ENCODE measurements around the gene LARP7.

The LARP7 gene

DNA sequence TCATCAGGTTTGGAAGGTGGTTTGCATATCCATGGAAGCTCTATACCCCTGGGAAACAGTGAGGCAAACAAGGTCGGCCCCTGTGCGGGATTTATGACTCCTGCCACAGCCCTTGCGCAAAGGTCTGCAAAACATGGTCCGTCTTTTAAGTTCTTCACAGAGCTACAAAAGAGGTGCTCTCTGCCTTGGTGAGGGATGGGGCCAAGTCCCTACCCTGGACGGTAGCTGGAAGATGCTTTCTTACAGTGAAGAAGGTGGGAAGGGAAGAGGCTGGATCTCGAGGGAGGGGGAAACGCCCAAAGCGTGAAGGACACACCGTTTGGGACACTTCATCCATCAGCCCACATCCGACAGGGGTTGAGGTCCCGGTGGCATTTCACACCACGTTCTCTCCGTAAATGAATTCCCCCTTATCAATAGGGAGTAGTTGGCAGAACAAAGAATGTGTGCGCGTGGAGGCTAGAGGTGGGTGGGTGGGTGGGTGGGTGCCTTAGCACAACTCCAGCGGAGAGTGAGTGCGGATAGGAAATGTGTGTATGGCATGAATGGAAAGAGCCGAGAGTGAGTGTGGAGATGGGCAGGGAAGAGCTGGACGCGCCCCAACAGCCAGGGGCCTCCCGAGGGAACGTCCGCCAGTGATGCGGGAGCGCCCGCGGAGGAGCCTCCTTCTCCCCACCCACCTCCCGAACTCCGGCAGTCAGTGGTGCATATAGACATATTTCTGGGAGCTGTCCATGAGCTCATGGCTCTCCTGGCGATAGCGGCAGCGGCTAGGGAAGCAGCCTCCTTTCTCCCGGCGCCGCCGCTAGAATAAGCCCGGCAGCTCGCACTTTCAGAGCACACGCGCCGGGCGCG lies 68.3 kb downstream of the LARP7 start:
- CTCF ChIA-PET, result interaction anchor here (0.7 kb wide), 1 partner anchor 60 kb away, joined by 4 read pairs; no protein-coding TSS in a partner anchor
- peak overlapping the region; percentile 47 for H3K4me3 ChIP-seq (ENCODE audit: low read depth, low read length)
- no peaks in the 10 kb centered on the region for H3K4me1 ChIP-seq (ENCODE audit: control insufficient read depth, insufficient read depth, low read length)
- H3K36me3 ChIP-seq (ENCODE audit: control insufficient read depth in 2 of 2, insufficient read depth in 1 of 2, low read length in 2 of 2), result no peaks in the 10 kb centered on the region
- POLR2A ChIA-PET, result interaction anchor here (1.1 kb wide), 1 partner anchor 13 kb away, joined by 3 read pairs; no protein-coding TSS in a partner anchor
- peak overlapping the region; percentile 16; the same call in 1 of the 2 replicates for H3K27ac ChIP-seq (ENCODE audit: extremely low read depth, low read depth, low read length)
- no peaks in the 10 kb centered on the region for H3K9me3 ChIP-seq (ENCODE audit: control insufficient read depth, insufficient read depth, low read depth, low read length)
- TF ChIP-seq, protein P1, sequence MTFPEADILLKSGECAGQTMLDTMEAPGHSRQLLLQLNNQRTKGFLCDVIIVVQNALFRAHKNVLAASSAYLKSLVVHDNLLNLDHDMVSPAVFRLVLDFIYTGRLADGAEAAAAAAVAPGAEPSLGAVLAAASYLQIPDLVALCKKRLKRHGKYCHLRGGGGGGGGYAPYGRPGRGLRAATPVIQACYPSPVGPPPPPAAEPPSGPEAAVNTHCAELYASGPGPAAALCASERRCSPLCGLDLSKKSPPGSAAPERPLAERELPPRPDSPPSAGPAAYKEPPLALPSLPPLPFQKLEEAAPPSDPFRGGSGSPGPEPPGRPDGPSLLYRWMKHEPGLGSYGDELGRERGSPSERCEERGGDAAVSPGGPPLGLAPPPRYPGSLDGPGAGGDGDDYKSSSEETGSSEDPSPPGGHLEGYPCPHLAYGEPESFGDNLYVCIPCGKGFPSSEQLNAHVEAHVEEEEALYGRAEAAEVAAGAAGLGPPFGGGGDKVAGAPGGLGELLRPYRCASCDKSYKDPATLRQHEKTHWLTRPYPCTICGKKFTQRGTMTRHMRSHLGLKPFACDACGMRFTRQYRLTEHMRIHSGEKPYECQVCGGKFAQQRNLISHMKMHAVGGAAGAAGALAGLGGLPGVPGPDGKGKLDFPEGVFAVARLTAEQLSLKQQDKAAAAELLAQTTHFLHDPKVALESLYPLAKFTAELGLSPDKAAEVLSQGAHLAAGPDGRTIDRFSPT (tag by site-specific recombination; IDR thresholded peaks at IDR 0.05), result no peak
- TF ChIP-seq, protein P2, sequence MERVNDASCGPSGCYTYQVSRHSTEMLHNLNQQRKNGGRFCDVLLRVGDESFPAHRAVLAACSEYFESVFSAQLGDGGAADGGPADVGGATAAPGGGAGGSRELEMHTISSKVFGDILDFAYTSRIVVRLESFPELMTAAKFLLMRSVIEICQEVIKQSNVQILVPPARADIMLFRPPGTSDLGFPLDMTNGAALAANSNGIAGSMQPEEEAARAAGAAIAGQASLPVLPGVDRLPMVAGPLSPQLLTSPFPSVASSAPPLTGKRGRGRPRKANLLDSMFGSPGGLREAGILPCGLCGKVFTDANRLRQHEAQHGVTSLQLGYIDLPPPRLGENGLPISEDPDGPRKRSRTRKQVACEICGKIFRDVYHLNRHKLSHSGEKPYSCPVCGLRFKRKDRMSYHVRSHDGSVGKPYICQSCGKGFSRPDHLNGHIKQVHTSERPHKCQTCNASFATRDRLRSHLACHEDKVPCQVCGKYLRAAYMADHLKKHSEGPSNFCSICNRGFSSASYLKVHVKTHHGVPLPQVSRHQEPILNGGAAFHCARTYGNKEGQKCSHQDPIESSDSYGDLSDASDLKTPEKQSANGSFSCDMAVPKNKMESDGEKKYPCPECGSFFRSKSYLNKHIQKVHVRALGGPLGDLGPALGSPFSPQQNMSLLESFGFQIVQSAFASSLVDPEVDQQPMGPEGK (tag by site-specific recombination; IDR thresholded peaks at IDR 0.05), result 0 out of 2 replicates have a peak, but pooled peaks have one; percentile 10
- TF ChIP-seq SP2 (tag by site-specific recombination; IDR thresholded peaks at IDR 0.05), result peak; percentile 43; the same call in 1 of the 2 replicates
- no peak for TF ChIP-seq ZEB2 (tag by site-specific recombination; IDR thresholded peaks at IDR 0.05)
- TF ChIP-seq ZNF660 (tag by site-specific recombination; IDR thresholded peaks at IDR 0.05), result 0 out of 2 replicates have a peak, but pooled peaks have one; percentile 25
- TF ChIP-seq, protein P3, sequence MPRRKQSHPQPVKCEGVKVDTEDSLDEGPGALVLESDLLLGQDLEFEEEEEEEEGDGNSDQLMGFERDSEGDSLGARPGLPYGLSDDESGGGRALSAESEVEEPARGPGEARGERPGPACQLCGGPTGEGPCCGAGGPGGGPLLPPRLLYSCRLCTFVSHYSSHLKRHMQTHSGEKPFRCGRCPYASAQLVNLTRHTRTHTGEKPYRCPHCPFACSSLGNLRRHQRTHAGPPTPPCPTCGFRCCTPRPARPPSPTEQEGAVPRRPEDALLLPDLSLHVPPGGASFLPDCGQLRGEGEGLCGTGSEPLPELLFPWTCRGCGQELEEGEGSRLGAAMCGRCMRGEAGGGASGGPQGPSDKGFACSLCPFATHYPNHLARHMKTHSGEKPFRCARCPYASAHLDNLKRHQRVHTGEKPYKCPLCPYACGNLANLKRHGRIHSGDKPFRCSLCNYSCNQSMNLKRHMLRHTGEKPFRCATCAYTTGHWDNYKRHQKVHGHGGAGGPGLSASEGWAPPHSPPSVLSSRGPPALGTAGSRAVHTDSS (tag by site-specific recombination; IDR thresholded peaks at IDR 0.05), result no peak
- TF ChIP-seq ZNF311 (tag by site-specific recombination; IDR thresholded peaks at IDR 0.05; ENCODE audit: borderline replicate concordance), result no peak
- no peak for TF ChIP-seq ZSCAN23 (tag by site-specific recombination; IDR thresholded peaks at IDR 0.05)
- no peak for TF ChIP-seq ZNF664 (tag by site-specific recombination; IDR thresholded peaks at IDR 0.05)
- peak; percentile 39; the same call in 1 of the 2 replicates for TF ChIP-seq ZNF423 (tag by site-specific recombination; IDR thresholded peaks at IDR 0.05)
- no peak for TF ChIP-seq ZFP69B (tag by site-specific recombination; IDR thresholded peaks at IDR 0.05)
- no peak for TF ChIP-seq ZNF366 (tag by site-specific recombination; conservative IDR thresholded peaks at IDR 0.05)
- TF ChIP-seq KLF8 (tag by site-specific recombination; IDR thresholded peaks at IDR 0.05), result 0 out of 2 replicates have a peak, but pooled peaks have one; percentile 13
- TF ChIP-seq ZBTB48 (tag by site-specific recombination; IDR thresholded peaks at IDR 0.05), result peak; percentile 45; the same call in 1 of the 2 replicates
- no peak for TF ChIP-seq ZNF175 (tag by site-specific recombination; IDR thresholded peaks at IDR 0.05)
- TF ChIP-seq ZNF629 (tag by site-specific recombination; IDR thresholded peaks at IDR 0.05), result peak; percentile 32; the same call in 1 of the 2 replicates
- TF ChIP-seq, protein P4, sequence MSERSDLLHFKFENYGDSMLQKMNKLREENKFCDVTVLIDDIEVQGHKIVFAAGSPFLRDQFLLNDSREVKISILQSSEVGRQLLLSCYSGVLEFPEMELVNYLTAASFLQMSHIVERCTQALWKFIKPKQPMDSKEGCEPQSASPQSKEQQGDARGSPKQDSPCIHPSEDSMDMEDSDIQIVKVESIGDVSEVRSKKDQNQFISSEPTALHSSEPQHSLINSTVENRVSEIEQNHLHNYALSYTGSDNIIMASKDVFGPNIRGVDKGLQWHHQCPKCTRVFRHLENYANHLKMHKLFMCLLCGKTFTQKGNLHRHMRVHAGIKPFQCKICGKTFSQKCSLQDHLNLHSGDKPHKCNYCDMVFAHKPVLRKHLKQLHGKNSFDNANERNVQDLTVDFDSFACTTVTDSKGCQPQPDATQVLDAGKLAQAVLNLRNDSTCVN (tag by site-specific recombination; optimal IDR thresholded peaks at IDR 0.05), result peak; percentile 57
- TF ChIP-seq, protein P5, sequence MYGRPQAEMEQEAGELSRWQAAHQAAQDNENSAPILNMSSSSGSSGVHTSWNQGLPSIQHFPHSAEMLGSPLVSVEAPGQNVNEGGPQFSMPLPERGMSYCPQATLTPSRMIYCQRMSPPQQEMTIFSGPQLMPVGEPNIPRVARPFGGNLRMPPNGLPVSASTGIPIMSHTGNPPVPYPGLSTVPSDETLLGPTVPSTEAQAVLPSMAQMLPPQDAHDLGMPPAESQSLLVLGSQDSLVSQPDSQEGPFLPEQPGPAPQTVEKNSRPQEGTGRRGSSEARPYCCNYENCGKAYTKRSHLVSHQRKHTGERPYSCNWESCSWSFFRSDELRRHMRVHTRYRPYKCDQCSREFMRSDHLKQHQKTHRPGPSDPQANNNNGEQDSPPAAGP (tag by site-specific recombination; IDR thresholded peaks at IDR 0.05), result 0 out of 2 replicates have a peak, but pooled peaks have one; percentile 26
- TF ChIP-seq, protein P6, sequence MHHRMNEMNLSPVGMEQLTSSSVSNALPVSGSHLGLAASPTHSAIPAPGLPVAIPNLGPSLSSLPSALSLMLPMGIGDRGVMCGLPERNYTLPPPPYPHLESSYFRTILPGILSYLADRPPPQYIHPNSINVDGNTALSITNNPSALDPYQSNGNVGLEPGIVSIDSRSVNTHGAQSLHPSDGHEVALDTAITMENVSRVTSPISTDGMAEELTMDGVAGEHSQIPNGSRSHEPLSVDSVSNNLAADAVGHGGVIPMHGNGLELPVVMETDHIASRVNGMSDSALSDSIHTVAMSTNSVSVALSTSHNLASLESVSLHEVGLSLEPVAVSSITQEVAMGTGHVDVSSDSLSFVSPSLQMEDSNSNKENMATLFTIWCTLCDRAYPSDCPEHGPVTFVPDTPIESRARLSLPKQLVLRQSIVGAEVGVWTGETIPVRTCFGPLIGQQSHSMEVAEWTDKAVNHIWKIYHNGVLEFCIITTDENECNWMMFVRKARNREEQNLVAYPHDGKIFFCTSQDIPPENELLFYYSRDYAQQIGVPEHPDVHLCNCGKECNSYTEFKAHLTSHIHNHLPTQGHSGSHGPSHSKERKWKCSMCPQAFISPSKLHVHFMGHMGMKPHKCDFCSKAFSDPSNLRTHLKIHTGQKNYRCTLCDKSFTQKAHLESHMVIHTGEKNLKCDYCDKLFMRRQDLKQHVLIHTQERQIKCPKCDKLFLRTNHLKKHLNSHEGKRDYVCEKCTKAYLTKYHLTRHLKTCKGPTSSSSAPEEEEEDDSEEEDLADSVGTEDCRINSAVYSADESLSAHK (tag by site-specific recombination; IDR thresholded peaks at IDR 0.05), result no peak
- no peak for TF ChIP-seq GLIS2 (tag by site-specific recombination; IDR thresholded peaks at IDR 0.05)
- TF ChIP-seq, protein P7, sequence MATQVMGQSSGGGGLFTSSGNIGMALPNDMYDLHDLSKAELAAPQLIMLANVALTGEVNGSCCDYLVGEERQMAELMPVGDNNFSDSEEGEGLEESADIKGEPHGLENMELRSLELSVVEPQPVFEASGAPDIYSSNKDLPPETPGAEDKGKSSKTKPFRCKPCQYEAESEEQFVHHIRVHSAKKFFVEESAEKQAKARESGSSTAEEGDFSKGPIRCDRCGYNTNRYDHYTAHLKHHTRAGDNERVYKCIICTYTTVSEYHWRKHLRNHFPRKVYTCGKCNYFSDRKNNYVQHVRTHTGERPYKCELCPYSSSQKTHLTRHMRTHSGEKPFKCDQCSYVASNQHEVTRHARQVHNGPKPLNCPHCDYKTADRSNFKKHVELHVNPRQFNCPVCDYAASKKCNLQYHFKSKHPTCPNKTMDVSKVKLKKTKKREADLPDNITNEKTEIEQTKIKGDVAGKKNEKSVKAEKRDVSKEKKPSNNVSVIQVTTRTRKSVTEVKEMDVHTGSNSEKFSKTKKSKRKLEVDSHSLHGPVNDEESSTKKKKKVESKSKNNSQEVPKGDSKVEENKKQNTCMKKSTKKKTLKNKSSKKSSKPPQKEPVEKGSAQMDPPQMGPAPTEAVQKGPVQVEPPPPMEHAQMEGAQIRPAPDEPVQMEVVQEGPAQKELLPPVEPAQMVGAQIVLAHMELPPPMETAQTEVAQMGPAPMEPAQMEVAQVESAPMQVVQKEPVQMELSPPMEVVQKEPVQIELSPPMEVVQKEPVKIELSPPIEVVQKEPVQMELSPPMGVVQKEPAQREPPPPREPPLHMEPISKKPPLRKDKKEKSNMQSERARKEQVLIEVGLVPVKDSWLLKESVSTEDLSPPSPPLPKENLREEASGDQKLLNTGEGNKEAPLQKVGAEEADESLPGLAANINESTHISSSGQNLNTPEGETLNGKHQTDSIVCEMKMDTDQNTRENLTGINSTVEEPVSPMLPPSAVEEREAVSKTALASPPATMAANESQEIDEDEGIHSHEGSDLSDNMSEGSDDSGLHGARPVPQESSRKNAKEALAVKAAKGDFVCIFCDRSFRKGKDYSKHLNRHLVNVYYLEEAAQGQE (tag by site-specific recombination; IDR thresholded peaks at IDR 0.05), result peak; percentile 84
- no peak for TF ChIP-seq FEZF1 (tag by site-specific recombination; IDR thresholded peaks at IDR 0.05)

Data from HEK293 (cell line).